DMS153 (cell line): ENCODE measurements around the gene REG1A.

Experiments used
- DNase-seq: peaks from one replicate; lab custom pipeline; 2025; lab: John Stamatoyannopoulos, UW

REG1A gene

DNA sequence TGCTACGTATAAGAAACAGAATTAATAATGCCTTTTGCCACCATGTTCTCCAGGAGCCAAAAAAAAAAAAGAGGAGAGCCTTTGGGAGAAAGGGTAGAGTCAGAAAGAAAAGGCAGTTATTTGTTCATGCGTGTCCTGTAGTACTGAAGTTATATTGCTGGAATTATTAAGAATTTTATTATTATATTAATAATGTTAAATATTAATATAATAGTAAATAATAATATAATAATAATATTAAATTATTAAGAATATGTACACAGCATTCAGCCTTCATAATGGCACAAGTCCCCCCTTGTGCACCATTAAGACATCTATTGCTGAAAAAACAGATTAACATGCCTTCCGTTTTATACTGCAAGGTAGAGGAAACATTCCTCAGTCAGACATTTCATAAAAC is 8.1 kb downstream of the REG1A start:
- no peak for DNase-seq

DNA sequence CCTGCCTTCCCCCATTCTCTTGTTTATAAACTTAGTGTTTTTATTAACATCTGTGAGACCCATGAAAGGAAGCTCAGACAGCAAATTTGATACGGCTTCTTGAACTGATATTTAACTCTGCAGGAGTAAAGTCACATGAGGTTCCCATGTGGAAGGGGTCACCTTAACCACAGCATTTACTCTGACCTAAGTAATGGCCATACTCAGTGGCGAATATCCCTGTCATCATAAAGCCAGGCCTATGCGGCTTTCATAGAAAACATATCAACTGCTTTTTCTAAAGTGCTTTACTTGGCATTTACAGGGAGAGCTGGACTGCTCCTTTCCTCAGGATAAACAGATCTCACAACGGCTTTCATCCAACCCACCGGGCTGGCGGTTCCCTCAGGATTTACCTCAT is 9.0 kb downstream of the REG1A start:
- DNase-seq, result no peak

DNA sequence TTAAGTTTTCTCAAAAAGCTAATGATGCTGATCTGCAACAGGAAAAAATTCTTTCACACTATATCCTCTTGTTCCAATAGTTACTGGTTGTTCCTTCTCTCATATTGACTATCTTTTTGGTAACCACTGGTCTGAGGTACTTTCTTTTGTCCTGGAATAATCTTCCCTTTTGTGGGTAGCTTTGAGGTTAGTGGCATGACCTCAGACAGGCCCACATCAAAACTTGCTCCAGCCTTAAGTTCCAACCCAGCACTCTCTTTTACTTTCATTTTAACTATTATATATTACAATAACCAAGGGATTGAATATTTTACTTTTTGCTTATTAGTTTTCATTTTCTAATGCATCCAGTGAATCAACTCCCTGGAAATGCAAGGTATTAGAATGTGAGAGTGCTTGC is 9.5 kb downstream of the REG1A start:
- no peak for DNase-seq

DNA sequence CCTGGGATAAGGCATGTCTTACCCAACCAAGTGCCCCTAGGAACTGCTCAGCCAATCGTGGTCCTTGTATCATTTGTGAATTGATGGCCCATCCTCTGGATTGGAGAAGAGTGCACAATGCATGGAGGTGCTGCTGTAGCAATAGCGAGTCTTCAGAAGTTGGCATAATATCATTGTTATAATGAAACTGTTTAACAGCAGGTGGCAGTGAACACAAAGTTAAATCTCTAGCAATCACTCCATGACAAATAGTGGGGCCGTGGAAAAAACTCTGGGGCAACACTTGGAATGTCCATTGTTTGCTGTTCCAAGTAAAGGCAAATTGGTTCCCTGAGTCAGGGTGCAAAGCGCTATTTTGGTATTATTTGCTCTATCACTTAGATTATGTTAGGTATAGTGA is 11.4 kb downstream of the REG1A start:
- no peak for DNase-seq

DNA sequence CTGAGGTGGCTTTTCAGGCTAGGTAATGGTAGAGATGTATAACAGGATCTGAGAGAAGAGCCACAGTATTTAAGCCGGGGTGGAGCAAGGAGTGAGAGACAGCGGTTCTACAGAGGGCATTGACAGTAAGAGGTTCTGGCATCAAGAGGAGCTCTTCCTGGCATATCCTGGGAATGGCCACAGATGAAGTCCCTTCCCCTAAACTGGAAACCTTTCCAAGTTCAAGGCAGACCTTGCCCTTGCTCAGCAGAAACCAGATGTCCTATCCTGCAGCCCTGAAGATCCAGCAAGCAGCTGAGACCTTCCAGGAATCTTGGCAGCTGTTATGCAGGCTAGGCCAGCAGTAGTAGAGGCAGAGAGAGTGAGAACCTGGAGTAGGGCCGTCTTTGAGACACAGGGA is 18.1 kb downstream of the REG1A start:
- DNase-seq, result no peak

DNA sequence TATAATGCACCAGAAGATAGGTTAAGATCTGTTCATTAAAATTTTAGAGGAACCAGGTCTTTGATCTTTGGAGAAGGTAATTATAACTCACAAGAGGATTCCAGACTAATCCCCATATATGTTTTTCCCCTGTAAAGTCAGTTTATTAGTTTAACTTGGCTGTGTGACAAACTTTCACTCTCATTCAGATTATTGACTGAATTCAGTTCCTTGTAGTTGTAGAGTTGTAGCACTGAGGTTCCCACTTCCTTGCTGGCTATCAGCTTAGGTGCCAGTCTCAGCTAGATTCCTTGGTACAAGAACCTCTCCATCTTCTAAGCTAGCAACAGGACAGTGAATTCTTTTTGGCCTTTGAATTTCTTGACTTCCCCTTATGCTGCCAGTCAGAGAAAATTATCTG is 19.1 kb downstream of the REG1A start:
- peak; percentile 2 for DNase-seq

DNA sequence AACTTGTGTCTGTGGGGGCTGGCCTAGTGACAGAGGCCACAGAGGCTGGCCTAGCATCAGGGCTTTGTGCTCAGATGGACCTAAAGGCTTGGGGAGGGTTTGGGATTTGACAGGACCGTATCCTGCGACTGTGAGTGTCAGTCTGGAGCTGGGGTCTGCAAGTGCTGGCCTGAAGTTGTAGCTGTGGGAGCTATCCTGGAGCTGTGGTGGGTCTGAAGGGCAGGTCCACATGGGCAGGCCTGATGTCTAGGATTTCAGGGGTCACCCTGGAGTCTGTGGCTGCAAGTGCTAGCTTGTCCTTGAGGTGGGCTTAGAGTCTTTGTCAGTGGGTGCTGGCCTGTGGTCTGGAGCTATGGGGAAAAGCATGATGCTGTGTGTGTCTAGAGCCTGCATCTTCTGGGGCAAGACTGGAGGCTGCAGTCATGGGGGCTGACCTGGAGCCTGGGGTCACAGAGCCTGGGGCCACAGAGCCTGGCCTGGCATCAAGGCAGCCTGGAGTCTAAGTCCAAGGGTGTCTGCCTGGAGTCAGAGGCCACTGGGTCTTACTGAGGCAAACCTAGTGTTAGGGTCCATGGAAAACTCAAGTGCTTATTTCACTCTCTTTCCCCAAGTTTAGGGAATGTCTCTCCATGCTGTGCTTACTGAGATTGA is 35.7 kb downstream of the REG1A start:
- DNase-seq, result no peak

DNA sequence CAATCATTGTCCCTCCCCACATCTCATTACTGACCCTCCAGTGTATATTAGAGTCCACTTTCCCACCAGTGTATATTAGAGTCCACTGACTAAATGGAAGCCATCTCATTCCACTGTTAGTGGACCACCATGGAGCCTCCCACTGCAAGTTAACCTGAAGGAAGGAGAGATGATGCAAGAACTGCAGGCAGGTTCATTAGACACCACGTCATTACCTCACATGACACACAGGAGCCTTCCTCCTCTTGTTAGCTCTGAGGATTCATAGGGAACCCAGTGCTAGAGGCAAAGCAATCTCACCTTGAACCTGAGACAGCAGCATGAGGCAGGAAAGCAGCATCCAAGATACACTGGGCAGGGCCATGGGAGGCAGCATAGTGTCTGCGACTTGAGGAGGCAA is 38.7 kb downstream of the REG1A start:
- DNase-seq, result no peak

DNA sequence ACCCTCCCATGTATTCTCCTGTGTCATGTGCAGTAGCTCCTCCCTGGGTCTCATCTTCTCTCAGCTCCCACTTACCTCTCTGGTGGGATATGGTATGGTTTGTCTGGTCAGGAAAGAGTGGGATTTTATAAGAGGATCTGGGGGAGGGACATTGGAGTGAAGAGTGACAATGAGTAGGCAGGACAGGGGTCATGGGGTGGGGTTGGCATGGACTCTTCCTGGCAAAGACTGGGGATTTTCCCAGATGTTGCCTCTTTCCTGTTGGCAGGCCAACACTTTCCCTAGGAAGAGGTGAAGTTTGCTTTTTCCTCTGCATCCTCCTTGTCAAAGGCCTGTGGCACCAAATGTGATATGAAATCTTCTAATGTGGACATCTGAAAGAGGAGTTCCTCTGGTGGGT is 39.4 kb downstream of the REG1A start, which contains the start of gene REG3A:
TSS of gene REG3A (minus strand) at position 101 of the 400 bp plus-strand sequence. CDS start 348 bp downstream, outside the sequence.
- DNase-seq, result no peak

DNA sequence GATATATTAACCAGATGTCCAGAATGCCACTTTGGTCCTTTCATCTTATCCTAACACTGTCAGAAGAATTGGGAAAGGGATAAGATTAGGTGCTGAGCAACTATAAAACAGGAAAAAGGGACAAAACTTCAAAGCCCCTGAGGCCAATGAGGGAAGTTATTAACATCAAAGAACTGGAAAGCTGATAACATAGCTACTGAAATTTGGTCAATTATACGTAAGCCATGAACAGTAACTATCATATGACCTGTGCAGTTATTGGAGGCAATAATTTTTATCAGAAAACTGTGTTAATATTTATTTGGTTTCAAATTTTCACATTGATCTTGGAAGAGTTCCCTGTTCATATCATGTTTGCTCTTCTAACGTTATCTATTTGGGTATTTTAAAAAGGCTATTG is 41.8 kb downstream of the REG1A start:
- no peak for DNase-seq

DNA sequence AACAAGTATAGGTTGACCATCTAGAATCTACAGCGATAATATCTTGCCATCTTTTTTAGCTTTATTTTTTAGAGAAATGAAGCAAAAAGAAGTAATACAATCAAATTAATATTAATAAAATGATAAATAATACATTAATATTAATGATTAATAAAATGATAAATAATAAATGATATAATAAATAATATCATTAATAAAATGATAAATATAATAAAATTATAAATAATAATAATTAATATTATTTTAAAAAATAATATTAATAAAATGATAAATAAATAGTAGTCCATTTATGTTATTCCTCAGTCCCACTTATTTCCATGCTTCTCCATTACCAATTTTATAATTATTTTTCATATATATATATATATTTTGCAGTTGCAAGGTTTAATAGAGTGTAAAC is 42.5 kb downstream of the REG1A start:
- DNase-seq, result no peak

DNA sequence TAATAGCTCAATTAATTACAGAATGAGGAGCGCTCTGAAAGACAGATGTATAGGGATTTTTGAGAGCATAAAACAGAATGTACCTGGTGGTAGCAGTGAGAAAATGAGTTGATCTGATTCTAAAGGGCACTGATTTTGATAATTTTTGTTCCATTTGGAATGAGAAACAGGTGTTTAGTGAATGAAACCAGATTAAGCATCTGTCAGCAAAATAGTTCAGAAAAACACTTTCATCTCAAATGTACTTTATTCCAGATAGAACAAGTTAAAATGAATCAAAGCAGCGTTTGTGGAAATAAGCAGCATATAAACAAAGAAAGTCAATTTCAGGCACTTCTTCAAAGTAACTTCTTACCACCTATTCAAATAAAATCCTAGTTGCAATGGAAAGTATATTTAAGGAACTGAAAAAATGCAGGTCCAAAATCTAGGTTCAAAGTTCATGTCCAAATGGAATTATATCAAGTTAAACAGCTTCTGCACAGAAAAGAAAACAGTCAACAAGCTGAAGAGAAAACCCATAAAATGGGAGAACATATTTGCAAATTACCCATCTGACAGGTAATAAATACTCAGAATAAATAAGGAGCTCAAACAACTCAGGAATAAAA is 51.2 kb downstream of the REG1A start:
- no peak for DNase-seq
